Osteoblast (primary cell): ENCODE data around the gene AQR. TPM values are rescaled to one million over a fixed set of nuclear protein-coding genes. Genes with fewer than 3 reads are reported as not detected.

Source experiments
- DNase-seq: peaks from one replicate; pipeline ENCODE4 v3.0.0; 2011; ENCODE audit warnings: low spot score, mixed read lengths; ENCODE audit not compliant: insufficient read length; ENCODE audit errors: missing footprints
- H2AFZ ChIP-seq: 2 replicates; pipeline ENCODE4 v1.6.0; 2011; ENCODE audit warnings: mild to moderate bottlenecking, low read length
- H3K27ac ChIP-seq: 2 replicates; pipeline ENCODE4 v1.5.1; 2011; ENCODE audit warnings: mild to moderate bottlenecking, low read depth, low read length, moderate library complexity
- H3K27me3 ChIP-seq: 2 replicates; pipeline ENCODE4 v1.6.0; 2012; ENCODE audit warnings: mild to moderate bottlenecking, control low read depth, inconsistent platforms, low read length, moderate library complexity; ENCODE audit not compliant: insufficient read depth
- H3K36me3 ChIP-seq: 2 replicates; pipeline ENCODE4 v1.5.1; 2011; ENCODE audit warnings: mild to moderate bottlenecking, low read length, control low read depth, moderate library complexity; ENCODE audit not compliant: insufficient read depth
- H3K4me1 ChIP-seq: 2 replicates; pipeline ENCODE4 v1.5.1; 2011; ENCODE audit warnings: mild to moderate bottlenecking, low read length, control low read depth, moderate library complexity; ENCODE audit not compliant: insufficient read depth
- H3K4me2 ChIP-seq: 2 replicates; pipeline ENCODE4 v1.6.0; 2011; ENCODE audit warnings: mild to moderate bottlenecking, low read length; ENCODE audit not compliant: insufficient read depth
- H3K4me3 ChIP-seq: fragments of 200-600 bp; sonication (generic); 3 replicates; pipeline ENCODE4 v1.5.1; 2012; ENCODE audit warnings: mild to moderate bottlenecking, low read length, inconsistent platforms; ENCODE audit not compliant: insufficient read depth
- H3K79me2 ChIP-seq: 2 replicates; pipeline ENCODE4 v1.6.0; 2012; ENCODE audit warnings: mild to moderate bottlenecking, low read length, control low read depth, inconsistent platforms; ENCODE audit not compliant: insufficient read depth
- H3K9me3 ChIP-seq: 2 replicates; pipeline ENCODE4 v1.5.1; 2011; ENCODE audit warnings: low read depth, low read length, control low read depth
- H4K20me1 ChIP-seq: 2 replicates; pipeline ENCODE4 v1.6.0; 2012; ENCODE audit warnings: mild to moderate bottlenecking, low read length, control low read depth; ENCODE audit not compliant: insufficient read depth
- total RNA-seq: library from RNA; depleted of rRNA; stranded (reverse); fragments of >200 nt; gene quantifications from 2 replicates; pipeline ENCODE4 v1.2.3, GENCODE V29; 2012
- TF ChIP-seq, protein P1 (sequence below): IDR thresholded peaks from 2 replicates; pipeline ENCODE4 v1.5.1; 2011; ENCODE audit warnings: mild to moderate bottlenecking, low read depth, low read length, moderate library complexity; ENCODE audit errors: extremely low read depth

Gene AQR
- total RNA-seq, 1 donor, result 24.6 TPM

DNA sequence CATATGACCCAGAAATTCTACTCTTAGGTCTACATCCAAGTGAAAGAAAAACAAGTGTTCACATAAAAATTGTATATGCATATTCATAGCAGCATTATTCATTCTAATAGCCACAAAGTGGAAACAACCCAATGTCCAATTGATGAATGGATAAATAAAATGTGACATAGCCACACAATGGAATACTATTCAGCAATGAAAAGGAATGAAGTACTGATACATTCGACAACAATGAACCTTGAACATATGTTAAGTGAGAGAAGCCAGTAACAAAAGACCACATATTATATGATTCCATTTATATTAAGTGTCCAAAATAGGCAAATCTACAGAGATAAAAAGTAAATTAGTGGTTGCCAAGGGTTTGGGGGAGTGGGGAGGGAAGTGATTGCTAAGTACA, 104.0 kb downstream of the AQR start:
- Histone ChIP-seq H3K4me3 (no peak overlapping the region), H3K27me3 (no peaks in the 10 kb centered on the region), H3K9me3 (no peaks in the 10 kb centered on the region), H3K79me2 (no peaks in the 10 kb centered on the region), H3K4me2 (no peak overlapping the region), H3K36me3 (peaks cover 25% of the 10 kb centered on the region), H3K4me1 (no peaks in the 10 kb centered on the region), H2AFZ (no peak overlapping the region), H4K20me1 (no peaks in the 10 kb centered on the region), H3K27ac (no peak overlapping the region)
- TF ChIP-seq, protein P1, sequence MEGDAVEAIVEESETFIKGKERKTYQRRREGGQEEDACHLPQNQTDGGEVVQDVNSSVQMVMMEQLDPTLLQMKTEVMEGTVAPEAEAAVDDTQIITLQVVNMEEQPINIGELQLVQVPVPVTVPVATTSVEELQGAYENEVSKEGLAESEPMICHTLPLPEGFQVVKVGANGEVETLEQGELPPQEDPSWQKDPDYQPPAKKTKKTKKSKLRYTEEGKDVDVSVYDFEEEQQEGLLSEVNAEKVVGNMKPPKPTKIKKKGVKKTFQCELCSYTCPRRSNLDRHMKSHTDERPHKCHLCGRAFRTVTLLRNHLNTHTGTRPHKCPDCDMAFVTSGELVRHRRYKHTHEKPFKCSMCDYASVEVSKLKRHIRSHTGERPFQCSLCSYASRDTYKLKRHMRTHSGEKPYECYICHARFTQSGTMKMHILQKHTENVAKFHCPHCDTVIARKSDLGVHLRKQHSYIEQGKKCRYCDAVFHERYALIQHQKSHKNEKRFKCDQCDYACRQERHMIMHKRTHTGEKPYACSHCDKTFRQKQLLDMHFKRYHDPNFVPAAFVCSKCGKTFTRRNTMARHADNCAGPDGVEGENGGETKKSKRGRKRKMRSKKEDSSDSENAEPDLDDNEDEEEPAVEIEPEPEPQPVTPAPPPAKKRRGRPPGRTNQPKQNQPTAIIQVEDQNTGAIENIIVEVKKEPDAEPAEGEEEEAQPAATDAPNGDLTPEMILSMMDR, result no peak
- no peak for DNase-seq

DNA sequence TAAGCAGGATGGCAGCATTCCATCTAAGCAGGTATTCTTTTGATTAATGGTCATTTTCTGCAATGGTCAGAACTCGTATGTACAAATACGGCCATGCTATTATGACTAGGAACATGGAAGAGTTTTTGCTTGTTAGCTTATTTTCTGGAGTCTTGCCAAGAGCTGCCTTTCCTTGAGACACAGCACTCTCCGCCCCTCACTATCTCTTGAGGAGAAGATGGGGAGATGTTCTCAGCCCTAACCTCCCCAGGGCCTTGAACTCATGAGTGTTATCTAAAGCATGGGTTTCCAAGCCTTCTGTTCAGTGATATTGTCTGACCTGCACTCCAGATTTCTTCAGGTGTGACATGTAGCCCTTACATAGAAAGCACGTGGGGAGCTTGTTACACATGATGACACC, 108.3 kb downstream of the AQR start:
- no peaks in the 10 kb centered on the region for H4K20me1 ChIP-seq
- no peaks in the 10 kb centered on the region for H3K9me3 ChIP-seq
- H3K36me3 ChIP-seq, result peaks cover 36% of the 10 kb centered on the region
- no peak overlapping the region for H3K4me3 ChIP-seq
- H3K27me3 ChIP-seq, result no peaks in the 10 kb centered on the region
- no peaks in the 10 kb centered on the region for H3K79me2 ChIP-seq
- no peak overlapping the region for H3K27ac ChIP-seq
- H3K4me1 ChIP-seq, result no peaks in the 10 kb centered on the region
- DNase-seq, result no peak
- TF ChIP-seq, protein P1, result no peak
- no peak overlapping the region for H2AFZ ChIP-seq
- no peak overlapping the region for H3K4me2 ChIP-seq

DNA sequence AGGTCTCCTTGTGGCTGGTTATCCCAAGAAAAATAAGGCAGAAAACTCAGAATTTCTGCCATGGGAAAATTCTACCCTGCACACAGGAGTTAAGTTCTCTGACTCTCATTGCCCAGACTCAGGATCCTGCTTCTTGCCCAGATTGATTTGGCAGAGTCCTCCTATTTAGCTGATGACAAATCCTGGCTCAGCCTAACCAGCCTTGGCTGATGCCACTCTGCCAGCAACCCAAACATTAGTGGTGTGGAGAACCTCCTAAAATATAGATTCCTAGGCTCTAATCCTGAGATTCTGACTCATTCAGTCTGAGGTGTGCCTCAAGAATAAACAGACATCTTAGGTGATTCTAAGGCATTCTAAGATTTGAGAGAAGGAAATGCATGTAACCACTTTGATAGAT, 113.6 kb downstream of the AQR start:
- Histone ChIP-seq H2AFZ (no peak overlapping the region), H3K79me2 (no peaks in the 10 kb centered on the region), H3K36me3 (peaks cover 14% of the 10 kb centered on the region), H3K4me2 (peak overlapping the region; percentile 4), H3K27me3 (no peaks in the 10 kb centered on the region), H3K4me3 (no peak overlapping the region), H3K27ac (peak overlapping the region; percentile 2), H4K20me1 (peaks cover 3% of the 10 kb centered on the region), H3K4me1 (peaks cover 15% of the 10 kb centered on the region), H3K9me3 (no peaks in the 10 kb centered on the region)
- DNase-seq, result no peak
- TF ChIP-seq, protein P1, result no peak

DNA sequence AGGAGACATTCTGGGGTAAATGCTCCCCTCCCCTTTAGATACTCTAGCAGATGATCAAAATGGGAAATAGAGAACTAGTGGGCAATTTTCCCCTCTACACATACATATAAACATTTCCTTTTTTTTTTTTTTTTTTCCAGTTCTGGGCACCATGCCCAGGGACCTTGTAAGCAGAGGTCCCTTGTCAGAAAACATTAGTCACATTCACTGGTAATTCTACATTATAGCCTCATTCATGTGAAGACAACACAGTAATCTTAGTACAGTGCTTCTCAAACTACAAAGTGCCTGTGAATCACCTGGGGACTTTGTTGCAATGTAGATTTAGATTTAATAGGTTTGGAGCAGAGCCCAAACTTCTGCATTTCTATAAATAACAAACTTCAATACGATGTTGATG, 114.1 kb downstream of the AQR start:
- Histone ChIP-seq H3K9me3 (no peaks in the 10 kb centered on the region), H3K27me3 (no peaks in the 10 kb centered on the region), H4K20me1 (peaks cover 3% of the 10 kb centered on the region), H3K79me2 (no peaks in the 10 kb centered on the region), H3K27ac (peak overlapping the region; percentile 2), H3K4me2 (peak overlapping the region; percentile 4), H3K4me3 (no peak overlapping the region), H3K36me3 (peaks cover 14% of the 10 kb centered on the region), H3K4me1 (peaks cover 15% of the 10 kb centered on the region), H2AFZ (no peak overlapping the region)
- no peak for DNase-seq
- TF ChIP-seq, protein P1, result no peak
